ENCODE data around the gene RMRP.
"Not testable (repeated sequence)": the region's sequence is repeated elsewhere in the genome, so short reads cannot be mapped to it uniquely, and the experiment has no call there.

DNA sequence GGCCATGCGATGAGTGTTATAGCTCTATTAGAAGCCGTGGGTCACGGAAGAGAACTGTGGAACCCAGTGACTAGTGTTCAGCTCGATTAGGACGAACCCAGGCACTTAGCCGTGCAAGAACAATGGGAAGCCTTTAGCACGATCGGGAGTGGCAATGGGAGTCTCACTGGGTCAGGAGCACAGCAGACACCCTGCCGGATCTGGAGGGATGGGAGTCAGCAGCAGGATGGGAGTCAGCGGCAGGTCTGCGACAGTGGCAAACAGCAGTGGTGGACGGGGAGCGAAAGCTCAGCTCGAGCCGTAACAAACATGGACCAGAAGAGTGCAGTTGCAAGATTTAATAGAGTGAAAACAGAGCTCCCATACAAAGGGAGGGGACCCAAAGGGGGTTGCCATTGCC is 17.4 kb downstream of the RMRP start:
- TF ChIP-seq, protein P1, sequence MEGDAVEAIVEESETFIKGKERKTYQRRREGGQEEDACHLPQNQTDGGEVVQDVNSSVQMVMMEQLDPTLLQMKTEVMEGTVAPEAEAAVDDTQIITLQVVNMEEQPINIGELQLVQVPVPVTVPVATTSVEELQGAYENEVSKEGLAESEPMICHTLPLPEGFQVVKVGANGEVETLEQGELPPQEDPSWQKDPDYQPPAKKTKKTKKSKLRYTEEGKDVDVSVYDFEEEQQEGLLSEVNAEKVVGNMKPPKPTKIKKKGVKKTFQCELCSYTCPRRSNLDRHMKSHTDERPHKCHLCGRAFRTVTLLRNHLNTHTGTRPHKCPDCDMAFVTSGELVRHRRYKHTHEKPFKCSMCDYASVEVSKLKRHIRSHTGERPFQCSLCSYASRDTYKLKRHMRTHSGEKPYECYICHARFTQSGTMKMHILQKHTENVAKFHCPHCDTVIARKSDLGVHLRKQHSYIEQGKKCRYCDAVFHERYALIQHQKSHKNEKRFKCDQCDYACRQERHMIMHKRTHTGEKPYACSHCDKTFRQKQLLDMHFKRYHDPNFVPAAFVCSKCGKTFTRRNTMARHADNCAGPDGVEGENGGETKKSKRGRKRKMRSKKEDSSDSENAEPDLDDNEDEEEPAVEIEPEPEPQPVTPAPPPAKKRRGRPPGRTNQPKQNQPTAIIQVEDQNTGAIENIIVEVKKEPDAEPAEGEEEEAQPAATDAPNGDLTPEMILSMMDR (IDR thresholded peaks at IDR 0.05) = not testable (repeated sequence)
- not testable (repeated sequence) for TF ChIP-seq POLR2A (IDR thresholded peaks at IDR 0.05)
